ENCODE measurements around the gene HDAC9.

The HDAC9 gene

GRCh38 chr7:18788026-18788425 is 292.5 kb downstream of the HDAC9 start:
- no peak for DNase-seq (ENCODE audit: low spot score)

DNA sequence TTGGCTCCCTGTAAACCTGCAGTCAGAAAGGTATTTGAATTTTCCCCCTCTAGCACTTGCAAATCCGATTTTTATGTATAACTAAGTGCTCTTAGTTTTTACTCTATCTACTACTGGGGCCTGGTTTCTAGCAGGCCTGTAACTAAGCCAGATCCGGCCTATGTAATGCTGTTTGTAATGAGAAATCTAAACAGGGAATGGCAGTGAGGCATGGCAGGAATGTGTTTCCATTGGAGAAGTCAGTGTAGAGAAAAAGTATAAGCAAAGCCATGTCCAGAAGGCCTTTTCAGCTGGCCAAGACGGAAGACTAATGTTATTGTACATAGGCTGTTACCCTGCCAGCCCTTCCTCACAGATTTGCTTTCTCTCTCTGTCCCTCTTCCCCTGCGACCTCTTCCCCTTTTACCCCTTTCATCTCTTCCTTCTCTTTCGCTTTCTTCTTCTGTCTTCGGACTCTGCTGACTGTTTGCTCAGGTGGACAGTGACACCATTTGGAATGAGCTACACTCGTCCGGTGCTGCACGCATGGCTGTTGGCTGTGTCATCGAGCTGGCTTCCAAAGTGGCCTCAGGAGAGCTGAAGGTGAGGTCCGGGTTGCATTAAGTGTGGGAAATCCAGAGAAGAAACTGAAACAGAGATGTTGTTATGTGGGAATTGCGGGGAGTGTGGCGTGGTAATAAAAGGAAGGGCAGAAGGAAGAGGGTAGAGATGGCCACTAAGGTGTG is 297.5 kb downstream of the HDAC9 start:
- no peak for DNase-seq (ENCODE audit: low spot score)

- DNase-seq (ENCODE audit: low spot score), result no peak
Observed at GRCh38 chr7:18796216-18796615, 300.7 kb downstream of the HDAC9 start.

DNA sequence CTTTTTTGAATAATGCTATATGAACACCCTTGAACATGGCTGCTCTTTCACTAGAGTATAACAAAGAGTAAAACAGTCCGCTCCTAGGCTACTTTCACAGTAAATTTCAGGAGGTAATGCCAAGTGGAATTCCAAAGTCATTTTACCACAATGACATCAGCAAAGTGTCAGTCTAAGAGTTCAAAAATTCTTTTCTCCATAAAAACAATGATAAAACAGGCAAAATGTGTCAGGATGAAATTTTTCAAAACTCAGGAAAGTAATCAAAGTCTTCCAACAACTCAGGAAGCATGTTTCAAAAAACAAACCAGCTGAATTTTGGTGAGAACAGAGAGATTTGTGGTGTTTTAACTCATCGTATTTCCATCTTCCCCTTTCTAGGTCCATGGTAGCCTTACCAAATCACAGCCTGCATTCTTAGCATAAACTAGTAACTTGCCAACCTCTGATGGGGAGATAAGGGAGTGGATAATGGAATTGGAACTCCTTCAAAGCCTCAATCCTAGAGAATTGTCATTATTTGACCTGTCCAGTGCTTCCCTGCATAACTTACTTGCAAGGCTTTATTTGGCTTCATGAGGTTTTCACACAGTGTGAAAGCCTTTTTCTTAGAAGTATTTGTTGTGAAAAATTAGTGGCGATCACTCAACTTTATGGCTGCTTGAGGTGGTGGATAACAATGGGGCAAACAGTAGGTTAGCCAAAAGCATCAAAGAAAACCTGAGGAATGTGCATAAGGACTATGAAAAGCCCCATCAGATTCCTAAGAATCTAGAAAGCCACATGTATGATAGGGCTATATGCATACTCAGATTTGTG is 302.7 kb downstream of the HDAC9 start:
- DNase-seq (ENCODE audit: low spot score), result no peak

- DNase-seq (ENCODE audit: low spot score), result no peak
Observed at GRCh38 chr7:18799899-18800298, 304.4 kb downstream of the HDAC9 start.

DNA sequence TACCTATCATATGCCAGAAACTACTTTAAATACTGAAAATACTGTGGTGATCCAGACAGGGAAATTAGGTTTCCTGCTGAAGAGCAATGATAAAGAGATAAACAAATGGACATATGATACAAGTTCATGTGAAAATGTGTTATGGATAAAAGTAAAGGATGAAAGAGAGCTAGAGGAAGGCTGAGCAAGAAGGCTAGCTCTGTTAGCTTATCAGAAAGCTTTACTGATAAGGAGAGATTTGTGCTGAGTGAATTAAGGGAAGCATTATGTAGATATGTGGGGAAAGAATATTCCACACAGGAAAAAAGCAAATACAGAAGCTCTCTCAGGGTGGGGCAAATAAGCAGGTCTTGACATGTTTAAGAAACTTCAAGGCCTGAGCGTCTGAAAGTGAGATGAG is 308.4 kb downstream of the HDAC9 start:
- no peak for DNase-seq (ENCODE audit: low spot score)

DNA sequence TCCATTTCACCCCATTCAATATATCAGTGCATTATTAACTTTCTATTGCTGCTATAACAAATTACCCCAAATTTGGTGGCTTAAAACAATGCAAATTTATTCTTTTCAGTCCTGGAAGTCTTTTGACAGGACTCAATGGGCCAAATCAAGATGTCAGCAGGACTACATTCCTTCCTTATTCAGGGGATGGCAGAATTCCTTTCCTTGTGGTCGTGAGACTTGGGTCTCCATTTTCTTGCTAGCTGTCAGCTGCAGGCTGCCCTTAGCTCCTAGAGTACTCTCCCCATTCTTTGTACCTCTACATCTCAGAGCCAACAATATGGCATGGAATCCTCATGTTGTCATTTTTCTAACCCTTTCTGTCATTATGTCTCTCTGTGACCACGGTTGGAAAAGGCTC is 310.6 kb downstream of the HDAC9 start:
- DNase-seq (ENCODE audit: low spot score), result no peak

DNA sequence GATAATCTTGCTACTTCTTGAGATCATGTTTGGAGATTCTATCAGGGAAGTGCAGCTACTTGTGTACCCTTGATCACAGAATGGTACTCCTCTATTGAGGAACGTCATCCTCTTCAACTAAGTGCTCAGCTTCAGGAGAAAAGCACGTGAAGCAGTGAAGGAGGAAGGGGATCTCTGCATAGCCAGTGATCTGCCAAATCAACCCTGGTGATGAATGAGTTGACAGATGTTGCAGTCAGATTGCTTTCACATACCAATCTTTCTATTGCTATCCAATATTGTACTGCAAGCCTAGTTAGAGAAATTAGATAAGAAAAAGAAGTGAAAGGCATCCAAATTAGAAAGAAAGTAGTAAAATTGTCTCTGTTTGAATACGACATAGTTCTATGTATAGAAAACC is 312.5 kb downstream of the HDAC9 start:
- DNase-seq (ENCODE audit: low spot score), result no peak

DNA sequence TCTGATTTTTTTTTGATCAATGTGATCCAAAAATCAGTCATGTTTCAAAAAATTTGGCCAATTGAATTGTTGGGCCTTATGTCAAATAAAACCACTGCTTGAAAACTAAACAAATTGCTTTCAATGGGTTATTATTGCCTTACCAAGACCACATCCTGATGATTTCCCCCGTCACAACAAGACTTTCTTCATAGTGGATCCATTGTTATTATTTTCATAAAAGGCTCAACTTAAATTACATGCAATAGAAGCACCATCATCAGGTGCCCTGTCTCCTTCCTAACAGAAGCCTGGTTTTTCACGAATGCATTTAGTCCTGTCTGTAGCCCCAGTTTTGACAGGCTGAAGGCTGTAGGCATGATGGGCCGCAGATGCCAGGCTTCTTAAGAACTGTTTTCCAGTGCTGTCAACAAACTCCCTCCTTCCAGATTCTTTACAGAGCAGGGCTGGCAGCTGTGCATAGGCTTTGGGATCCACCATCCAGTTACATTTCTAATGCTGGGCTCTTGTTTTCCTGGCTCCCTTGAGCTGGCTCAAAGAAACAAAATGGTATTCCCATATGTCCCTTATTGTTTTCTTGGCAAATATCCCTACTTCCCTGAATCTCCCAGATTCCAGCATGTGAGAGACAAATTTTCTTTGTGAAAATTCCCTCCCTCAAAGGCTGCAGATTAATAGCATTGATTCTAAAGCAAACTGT is 319.9 kb downstream of the HDAC9 start:
- DNase-seq (ENCODE audit: low spot score), result no peak

GRCh38 chr7:18820981-18821380 is 325.4 kb downstream of the HDAC9 start:
- no peak for DNase-seq (ENCODE audit: low spot score)

- no peak for DNase-seq (ENCODE audit: low spot score)
Observed at GRCh38 chr7:18821554-18821953, 326.0 kb downstream of the HDAC9 start.

DNA sequence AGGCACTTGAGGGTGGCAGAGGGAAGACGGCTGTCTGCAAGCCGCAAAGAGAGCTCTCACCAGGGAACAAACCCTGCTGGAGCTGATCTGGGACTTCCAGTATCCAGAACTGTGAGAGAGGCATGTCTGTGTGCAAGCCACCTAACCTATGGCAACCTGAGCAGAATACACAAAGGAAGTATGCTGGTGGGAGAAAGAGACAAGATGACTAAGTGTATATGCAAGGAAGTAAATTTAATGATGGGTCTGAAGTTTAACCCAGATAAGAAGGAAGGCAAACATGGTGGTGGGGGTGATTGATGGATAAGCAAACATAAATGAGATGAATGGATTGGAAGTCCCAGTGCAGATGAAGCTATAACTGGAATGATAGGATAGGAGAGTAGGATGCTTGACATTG is 328.6 kb downstream of the HDAC9 start:
- no peak for DNase-seq (ENCODE audit: low spot score)

GRCh38 chr7:18828260-18828993 is 332.9 kb downstream of the HDAC9 start:
- no peak for DNase-seq (ENCODE audit: low spot score)

DNA sequence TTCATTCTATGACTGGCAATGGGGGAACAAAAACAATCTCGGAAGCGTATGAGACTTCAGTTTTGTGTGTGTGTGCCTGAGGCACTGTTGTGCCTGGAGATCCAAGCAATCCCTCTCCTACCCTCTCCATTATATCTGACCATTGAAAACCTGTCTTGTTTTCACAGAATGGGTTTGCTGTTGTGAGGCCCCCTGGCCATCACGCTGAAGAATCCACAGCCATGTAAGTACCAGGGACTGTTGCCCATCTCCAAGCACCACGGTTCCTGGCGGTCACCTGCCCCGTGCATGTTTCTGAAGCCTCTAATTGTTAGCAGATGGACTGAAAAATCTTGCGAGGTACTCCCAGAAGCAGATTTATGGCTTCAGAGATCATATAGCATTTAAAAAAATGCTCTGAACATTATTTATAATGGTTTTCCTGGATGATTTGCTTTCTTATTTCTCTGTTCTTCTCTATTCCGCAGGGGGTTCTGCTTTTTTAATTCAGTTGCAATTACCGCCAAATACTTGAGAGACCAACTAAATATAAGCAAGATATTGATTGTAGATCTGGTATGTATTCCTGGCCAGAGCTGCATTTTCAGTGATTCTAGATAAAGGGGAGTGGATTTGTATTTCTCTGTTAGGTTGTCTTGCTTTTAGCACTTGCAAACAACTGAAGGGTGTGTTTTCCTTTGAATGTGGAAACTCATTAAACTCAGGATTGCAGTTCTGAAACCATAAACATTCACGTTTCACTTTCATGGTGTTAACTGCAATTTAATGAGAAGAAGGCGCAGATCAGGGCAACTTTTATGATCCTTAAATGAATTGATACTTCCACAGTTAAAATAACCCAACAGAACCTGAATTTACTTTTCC is 333.7 kb downstream of the HDAC9 start:
- no peak for DNase-seq (ENCODE audit: low spot score)

- no peak for DNase-seq (ENCODE audit: low spot score)
Observed at GRCh38 chr7:18829858-18830285, 334.3 kb downstream of the HDAC9 start.

GRCh38 chr7:18831419-18831818 is 335.9 kb downstream of the HDAC9 start:
- no peak for DNase-seq (ENCODE audit: low spot score)

DNA sequence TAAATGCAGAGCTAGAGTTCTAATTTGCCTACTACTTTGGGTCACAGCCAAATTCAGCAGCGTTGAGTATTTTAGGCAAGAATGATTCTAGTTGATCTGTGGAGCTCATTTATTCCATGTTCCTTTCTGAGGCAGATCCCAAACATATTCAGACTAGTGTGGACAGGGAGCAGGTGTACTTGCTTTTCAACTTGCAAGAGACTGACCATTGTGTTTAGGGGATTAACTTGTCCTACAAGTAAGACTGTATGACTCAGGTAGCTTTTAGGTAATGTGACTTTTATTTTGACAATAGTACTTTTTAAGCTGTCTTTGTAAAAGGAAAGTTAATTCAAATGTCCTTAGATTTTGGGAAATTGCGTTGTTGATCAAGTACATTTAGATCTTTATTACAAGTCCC is 336.4 kb downstream of the HDAC9 start:
- DNase-seq (ENCODE audit: low spot score), result no peak

GRCh38 chr7:18834577-18834976 is 339.0 kb downstream of the HDAC9 start:
- no peak for DNase-seq (ENCODE audit: low spot score)

DNA sequence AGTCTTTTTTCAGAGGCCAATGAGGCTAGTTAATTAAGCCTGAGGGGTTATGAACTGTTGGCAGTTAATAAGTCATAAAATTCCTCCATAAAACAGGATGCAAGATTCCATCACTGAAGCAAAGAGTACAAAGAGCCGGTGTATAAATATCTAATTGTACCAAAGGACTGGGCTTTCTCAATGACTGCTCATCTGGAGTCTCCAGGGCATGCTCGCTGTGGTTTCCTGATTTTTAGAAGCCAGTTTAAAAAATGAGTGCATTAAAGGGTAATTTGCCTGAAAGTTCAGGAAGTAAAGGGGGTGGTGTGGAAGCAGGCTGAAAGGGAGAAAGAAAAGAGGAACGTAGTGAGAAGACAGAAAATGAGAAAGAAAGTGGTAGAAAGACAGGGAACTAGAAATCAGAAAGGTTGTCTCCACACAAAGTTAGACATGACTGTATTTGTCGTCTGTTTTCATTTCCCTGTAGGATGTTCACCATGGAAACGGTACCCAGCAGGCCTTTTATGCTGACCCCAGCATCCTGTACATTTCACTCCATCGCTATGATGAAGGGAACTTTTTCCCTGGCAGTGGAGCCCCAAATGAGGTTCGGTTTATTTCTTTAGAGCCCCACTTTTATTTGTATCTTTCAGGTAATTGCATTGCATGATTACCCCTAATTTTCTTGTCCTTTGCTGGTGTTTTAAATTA is 339.6 kb downstream of the HDAC9 start:
- DNase-seq (ENCODE audit: low spot score), result no peak

DNA sequence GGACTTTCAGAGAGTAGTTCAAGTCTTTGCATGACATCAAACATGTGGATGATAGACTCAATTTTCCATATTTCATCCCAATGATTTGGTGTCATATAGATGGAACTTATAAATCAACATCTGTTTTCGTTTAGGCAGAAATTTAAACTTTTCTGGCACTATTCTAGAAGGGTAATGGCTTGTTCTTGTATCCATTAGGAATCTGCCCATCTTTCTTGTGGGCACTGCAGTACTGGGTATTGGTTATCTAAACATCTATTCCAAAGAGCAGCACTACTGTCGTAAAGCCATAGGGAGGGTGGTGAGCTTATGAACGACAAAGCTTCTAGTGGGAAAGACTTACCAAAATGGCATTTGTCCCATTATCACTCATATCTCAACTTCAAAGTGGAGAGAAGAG is 348.4 kb downstream of the HDAC9 start:
- DNase-seq (ENCODE audit: low spot score), result no peak

- DNase-seq (ENCODE audit: low spot score), result peak; percentile 24
Observed at GRCh38 chr7:18844735-18845134, 349.2 kb downstream of the HDAC9 start.

Data from activated CD4-positive, alpha-beta T cell treated with anti-CD3 and anti-CD28 coated beads, Interleukin-2, Interleukin-4, amounts not matched to agents 100 ng/mL and 50 ng/mL, durations not matched to agents 16 hours and 8 hours (primary cell).